ENCODE data around the gene TFAP2D.

- TF ChIP-seq, protein P1, sequence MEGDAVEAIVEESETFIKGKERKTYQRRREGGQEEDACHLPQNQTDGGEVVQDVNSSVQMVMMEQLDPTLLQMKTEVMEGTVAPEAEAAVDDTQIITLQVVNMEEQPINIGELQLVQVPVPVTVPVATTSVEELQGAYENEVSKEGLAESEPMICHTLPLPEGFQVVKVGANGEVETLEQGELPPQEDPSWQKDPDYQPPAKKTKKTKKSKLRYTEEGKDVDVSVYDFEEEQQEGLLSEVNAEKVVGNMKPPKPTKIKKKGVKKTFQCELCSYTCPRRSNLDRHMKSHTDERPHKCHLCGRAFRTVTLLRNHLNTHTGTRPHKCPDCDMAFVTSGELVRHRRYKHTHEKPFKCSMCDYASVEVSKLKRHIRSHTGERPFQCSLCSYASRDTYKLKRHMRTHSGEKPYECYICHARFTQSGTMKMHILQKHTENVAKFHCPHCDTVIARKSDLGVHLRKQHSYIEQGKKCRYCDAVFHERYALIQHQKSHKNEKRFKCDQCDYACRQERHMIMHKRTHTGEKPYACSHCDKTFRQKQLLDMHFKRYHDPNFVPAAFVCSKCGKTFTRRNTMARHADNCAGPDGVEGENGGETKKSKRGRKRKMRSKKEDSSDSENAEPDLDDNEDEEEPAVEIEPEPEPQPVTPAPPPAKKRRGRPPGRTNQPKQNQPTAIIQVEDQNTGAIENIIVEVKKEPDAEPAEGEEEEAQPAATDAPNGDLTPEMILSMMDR (IDR thresholded peaks at IDR 0.05), result no peak
- TF ChIP-seq POLR2AphosphoS5 (IDR thresholded peaks at IDR 0.05) (no peak), POLR2A (IDR thresholded peaks at IDR 0.05; ENCODE audit: low read depth) (no peak)
Measured at GRCh38 chr6:50713226-50713625, at the start of gene TFAP2D.

Measured in esophagus muscularis mucosa (tissue), 3 donors.